K562 (cell line): ENCODE measurements around the gene SLC2A4. TPM values are rescaled to one million over a fixed set of nuclear protein-coding genes. Genes with fewer than 3 reads are reported as not detected.

Experiments used
- CREM ChIP-seq: IDR thresholded peaks from 2 replicates; pipeline ENCODE4 v1.6.1; 2014; ENCODE audit warnings: antibody characterized with exemption, low read depth
- CTBP1 ChIP-seq: fragments of 450-650 bp; IDR thresholded peaks from 2 replicates; pipeline ENCODE4 v1.6.1; 2016; ENCODE audit warnings: borderline replicate concordance
- L3MBTL2 ChIP-seq: fragments of 450-650 bp; IDR thresholded peaks from 2 replicates; pipeline ENCODE4 v1.6.1; 2016; ENCODE audit warnings: mild to moderate bottlenecking, moderate library complexity
- SUPT5H ChIP-seq: fragments of 450-650 bp; IDR thresholded peaks from 2 replicates; pipeline ENCODE4 v1.6.1; 2016
- ZZZ3 ChIP-seq: fragments of 450-650 bp; IDR thresholded peaks from 2 replicates; pipeline ENCODE4 v1.6.1; 2016; ENCODE audit warnings: antibody characterized with exemption, mild to moderate bottlenecking, moderate library complexity
- polyA plus RNA-seq, 8 experiments: library from polyadenylated mRNA; depleted of rRNA in 4 of 8; stranded (reverse) in 5 of 8; unstranded in 3 of 8; fragments of >200 nt; fragmentation: Nextera tagmentation in 2 of 8; fragmentation: Illumina TruSeq in 1 of 8; extraction: Ambion mirVana in 2 of 8; extraction: Trizol in 1 of 8; gene quantifications; 2 replicates each; pipeline versions ENCODE4 v1.2.1 to v1.2.3, GENCODE V29; 2011 to 2014; ENCODE audit warnings: inconsistent platforms in 1 of 8, missing spikeins in 1 of 8
- total RNA-seq, 7 experiments: library from RNA; depleted of rRNA in 6 of 7; stranded (reverse); fragments of >200 nt in 6 of 7; fragmentation: Illumina TruSeq in 2 of 7; extraction: Trizol in 2 of 7; gene quantifications; 2 replicates each; pipeline versions ENCODE4 v1.2.1 to v1.2.3, GENCODE V29; 2011 to 2021; ENCODE audit warnings: low replicate concordance in 1 of 7
- TF ChIP-seq, protein P1 (sequence below), 2 experiments: fragments of 450-650 bp in 1 of 2; sonication (generic) in 1 of 2; formaldehyde crosslinking in 1 of 2; IDR thresholded peaks; 2 replicates each; pipeline versions ENCODE4 v1.7.1 to v1.9.0; 2016 to 2022; ENCODE audit warnings: inconsistent platforms in 1 of 2, mild to moderate bottlenecking in 1 of 2, missing genetic modification reagents in 1 of 2
- TF ChIP-seq, protein P2 (sequence below): fragments of 150-350 bp; IDR thresholded peaks from 2 replicates; pipeline ENCODE4 v1.6.1; 2014; ENCODE audit warnings: low read depth, mild to moderate bottlenecking, low read length, borderline replicate concordance
- TF ChIP-seq, protein P3 (sequence below): sonication (generic); formaldehyde crosslinking; IDR thresholded peaks from 2 replicates; pipeline ENCODE4 v1.8.0; 2022; ENCODE audit warnings: missing genetic modification reagents, mild to moderate bottlenecking, borderline replicate concordance
- TF ChIP-seq, protein P4 (sequence below): fragments of 250-450 bp; sonication (Bioruptor Pico); IDR thresholded peaks from 2 replicates; pipeline ENCODE4 v1.4.0; 2020; ENCODE audit warnings: mild to moderate bottlenecking

The SLC2A4 gene
- total and polyA plus RNA-seq, 9 of the 15 experiments (the other 6 are each of a cell fraction or from before 2014, with no cell fraction given) = 0.74 to 3.5 (median 1.6) TPM

DNA sequence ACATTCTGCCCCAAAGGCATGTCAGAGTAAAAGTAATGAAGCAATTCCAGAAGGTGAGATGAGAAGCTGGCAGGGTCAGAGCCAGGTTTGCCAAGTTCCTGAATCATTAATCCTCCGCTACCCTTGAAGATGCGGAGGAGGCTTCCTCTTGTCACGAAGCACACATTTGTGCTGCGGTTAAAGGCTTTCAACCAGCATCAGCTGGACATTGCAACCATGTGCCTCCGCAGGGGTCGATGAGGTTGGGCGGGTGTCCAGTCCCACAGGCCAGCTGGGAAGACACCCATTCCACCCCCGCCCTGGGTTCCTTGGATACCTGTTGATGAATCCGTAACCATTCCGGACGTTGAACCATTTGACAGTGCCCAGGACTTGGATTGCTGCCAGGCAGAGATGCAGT, 11.6 kb downstream of the SLC2A4 start (continued):
- TF ChIP-seq, protein P1, sequence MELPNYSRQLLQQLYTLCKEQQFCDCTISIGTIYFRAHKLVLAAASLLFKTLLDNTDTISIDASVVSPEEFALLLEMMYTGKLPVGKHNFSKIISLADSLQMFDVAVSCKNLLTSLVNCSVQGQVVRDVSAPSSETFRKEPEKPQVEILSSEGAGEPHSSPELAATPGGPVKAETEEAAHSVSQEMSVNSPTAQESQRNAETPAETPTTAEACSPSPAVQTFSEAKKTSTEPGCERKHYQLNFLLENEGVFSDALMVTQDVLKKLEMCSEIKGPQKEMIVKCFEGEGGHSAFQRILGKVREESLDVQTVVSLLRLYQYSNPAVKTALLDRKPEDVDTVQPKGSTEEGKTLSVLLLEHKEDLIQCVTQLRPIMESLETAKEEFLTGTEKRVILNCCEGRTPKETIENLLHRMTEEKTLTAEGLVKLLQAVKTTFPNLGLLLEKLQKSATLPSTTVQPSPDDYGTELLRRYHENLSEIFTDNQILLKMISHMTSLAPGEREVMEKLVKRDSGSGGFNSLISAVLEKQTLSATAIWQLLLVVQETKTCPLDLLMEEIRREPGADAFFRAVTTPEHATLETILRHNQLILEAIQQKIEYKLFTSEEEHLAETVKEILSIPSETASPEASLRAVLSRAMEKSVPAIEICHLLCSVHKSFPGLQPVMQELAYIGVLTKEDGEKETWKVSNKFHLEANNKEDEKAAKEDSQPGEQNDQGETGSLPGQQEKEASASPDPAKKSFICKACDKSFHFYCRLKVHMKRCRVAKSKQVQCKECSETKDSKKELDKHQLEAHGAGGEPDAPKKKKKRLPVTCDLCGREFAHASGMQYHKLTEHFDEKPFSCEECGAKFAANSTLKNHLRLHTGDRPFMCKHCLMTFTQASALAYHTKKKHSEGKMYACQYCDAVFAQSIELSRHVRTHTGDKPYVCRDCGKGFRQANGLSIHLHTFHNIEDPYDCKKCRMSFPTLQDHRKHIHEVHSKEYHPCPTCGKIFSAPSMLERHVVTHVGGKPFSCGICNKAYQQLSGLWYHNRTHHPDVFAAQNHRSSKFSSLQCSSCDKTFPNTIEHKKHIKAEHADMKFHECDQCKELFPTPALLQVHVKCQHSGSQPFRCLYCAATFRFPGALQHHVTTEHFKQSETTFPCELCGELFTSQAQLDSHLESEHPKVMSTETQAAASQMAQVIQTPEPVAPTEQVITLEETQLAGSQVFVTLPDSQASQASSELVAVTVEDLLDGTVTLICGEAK (IDR thresholded peaks at IDR 0.05) = no peak
- TF ChIP-seq, protein P1 (CRISPR knock-in tag; IDR thresholded peaks at IDR 0.05) = no peak
- TF ChIP-seq ZZZ3 (no peak), SUPT5H (no peak), L3MBTL2 (peak; percentile 65; the same call in 1 of the 2 replicates), CREM (0 out of 2 replicates have a peak, but pooled peaks have one; percentile 26), CTBP1 (0 out of 2 replicates have a peak, but pooled peaks have one; percentile 16)
- TF ChIP-seq, protein P2, sequence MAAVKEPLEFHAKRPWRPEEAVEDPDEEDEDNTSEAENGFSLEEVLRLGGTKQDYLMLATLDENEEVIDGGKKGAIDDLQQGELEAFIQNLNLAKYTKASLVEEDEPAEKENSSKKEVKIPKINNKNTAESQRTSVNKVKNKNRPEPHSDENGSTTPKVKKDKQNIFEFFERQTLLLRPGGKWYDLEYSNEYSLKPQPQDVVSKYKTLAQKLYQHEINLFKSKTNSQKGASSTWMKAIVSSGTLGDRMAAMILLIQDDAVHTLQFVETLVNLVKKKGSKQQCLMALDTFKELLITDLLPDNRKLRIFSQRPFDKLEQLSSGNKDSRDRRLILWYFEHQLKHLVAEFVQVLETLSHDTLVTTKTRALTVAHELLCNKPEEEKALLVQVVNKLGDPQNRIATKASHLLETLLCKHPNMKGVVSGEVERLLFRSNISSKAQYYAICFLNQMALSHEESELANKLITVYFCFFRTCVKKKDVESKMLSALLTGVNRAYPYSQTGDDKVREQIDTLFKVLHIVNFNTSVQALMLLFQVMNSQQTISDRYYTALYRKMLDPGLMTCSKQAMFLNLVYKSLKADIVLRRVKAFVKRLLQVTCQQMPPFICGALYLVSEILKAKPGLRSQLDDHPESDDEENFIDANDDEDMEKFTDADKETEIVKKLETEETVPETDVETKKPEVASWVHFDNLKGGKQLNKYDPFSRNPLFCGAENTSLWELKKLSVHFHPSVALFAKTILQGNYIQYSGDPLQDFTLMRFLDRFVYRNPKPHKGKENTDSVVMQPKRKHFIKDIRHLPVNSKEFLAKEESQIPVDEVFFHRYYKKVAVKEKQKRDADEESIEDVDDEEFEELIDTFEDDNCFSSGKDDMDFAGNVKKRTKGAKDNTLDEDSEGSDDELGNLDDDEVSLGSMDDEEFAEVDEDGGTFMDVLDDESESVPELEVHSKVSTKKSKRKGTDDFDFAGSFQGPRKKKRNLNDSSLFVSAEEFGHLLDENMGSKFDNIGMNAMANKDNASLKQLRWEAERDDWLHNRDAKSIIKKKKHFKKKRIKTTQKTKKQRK = no peak
- TF ChIP-seq, protein P3, sequence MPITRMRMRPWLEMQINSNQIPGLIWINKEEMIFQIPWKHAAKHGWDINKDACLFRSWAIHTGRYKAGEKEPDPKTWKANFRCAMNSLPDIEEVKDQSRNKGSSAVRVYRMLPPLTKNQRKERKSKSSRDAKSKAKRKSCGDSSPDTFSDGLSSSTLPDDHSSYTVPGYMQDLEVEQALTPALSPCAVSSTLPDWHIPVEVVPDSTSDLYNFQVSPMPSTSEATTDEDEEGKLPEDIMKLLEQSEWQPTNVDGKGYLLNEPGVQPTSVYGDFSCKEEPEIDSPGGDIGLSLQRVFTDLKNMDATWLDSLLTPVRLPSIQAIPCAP (CRISPR knock-in tag) = no peak
- TF ChIP-seq, protein P4, sequence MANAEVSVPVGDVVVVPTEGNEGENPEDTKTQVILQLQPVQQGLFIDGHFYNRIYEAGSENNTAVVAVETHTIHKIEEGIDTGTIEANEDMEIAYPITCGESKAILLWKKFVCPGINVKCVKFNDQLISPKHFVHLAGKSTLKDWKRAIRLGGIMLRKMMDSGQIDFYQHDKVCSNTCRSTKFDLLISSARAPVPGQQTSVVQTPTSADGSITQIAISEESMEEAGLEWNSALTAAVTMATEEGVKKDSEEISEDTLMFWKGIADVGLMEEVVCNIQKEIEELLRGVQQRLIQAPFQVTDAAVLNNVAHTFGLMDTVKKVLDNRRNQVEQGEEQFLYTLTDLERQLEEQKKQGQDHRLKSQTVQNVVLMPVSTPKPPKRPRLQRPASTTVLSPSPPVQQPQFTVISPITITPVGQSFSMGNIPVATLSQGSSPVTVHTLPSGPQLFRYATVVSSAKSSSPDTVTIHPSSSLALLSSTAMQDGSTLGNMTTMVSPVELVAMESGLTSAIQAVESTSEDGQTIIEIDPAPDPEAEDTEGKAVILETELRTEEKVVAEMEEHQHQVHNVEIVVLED (CRISPR knock-in tag) = no peak
